ENCODE measurements around the gene LRCH4. TPM values are rescaled to one million over a fixed set of nuclear protein-coding genes. Genes with fewer than 3 reads are reported as not detected.

Gene LRCH4
- total and polyA plus RNA-seq, 11 donors, result 18.5 to 46.6 (median 34.1) TPM

GRCh38 chr7:100591596-100591995 is 5.7 kb upstream of the LRCH4 start:
- intact Hi-C loops (cut with DNase I), result no loop called here
- no peak for ATAC-seq
- Histone ChIP-seq H3K27ac (no peak overlapping the region), H3K4me3 (no peak overlapping the region), H3K36me3 (no peaks in the 10 kb centered on the region), H3K9me3 (no peaks in the 10 kb centered on the region), H3K4me1 (peaks cover 0 to 27% (median 9%) of the 10 kb centered on the region in 12 donors), H3K27me3 (no peaks in the 10 kb centered on the region)
- no peak for TF ChIP-seq POLR2A (IDR thresholded peaks at IDR 0.05)
- TF ChIP-seq, protein P1, sequence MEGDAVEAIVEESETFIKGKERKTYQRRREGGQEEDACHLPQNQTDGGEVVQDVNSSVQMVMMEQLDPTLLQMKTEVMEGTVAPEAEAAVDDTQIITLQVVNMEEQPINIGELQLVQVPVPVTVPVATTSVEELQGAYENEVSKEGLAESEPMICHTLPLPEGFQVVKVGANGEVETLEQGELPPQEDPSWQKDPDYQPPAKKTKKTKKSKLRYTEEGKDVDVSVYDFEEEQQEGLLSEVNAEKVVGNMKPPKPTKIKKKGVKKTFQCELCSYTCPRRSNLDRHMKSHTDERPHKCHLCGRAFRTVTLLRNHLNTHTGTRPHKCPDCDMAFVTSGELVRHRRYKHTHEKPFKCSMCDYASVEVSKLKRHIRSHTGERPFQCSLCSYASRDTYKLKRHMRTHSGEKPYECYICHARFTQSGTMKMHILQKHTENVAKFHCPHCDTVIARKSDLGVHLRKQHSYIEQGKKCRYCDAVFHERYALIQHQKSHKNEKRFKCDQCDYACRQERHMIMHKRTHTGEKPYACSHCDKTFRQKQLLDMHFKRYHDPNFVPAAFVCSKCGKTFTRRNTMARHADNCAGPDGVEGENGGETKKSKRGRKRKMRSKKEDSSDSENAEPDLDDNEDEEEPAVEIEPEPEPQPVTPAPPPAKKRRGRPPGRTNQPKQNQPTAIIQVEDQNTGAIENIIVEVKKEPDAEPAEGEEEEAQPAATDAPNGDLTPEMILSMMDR (IDR thresholded peaks at IDR 0.05), result no peak
- no peak for DNase-seq
- WGBS, 4 donors, result 93 to 97% (median 96%) methylated on average over 17 of the region's 17 CpGs

DNA sequence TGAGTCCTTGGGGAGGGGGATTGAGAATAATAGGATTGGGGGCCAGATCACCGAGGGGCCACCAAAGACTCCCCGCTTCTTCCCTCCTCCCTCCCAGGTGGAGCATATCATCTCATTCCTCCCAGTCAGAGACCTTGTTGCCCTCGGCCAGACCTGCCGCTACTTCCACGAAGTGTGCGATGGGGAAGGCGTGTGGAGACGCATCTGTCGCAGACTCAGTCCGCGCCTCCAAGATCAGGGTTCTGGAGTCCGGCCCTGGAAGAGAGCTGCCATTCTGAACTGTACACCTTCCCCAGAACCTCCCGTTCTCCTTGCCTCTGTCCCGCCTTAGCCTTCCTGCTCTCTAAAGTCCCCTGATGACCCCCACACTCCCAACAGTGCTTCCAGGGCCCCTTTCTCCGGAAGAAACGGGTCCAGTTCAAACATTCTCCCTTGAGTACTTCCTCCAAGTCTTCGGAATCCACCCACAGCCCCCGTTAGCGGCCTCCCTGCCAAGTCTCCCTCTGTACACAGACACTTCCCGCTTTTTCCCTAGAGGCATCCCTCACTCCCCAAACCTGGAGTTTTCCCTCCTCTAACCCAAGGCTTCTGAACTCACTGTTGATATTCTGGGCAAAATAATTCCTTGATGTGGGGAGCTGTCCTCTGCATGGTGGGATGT is 4.3 kb upstream of the LRCH4 start:
- peaks cover under 1 to 30% (median 12%) of the 10 kb centered on the region in 12 donors for H3K4me1 ChIP-seq
- no peaks in the 10 kb centered on the region for H3K36me3 ChIP-seq
- intact Hi-C loops (cut with DNase I), result no loop called here
- H3K27me3 ChIP-seq, result no peaks in the 10 kb centered on the region
- DNase-seq, result peak in 4 of 5 donors; percentile 71 to 76 (median 75)
- H3K4me3 ChIP-seq, result peak overlapping the region in 9 of 12 donors; percentile 15 to 54 (median 42)
- H3K9me3 ChIP-seq, result no peaks in the 10 kb centered on the region
- TF ChIP-seq, protein P1 (IDR thresholded peaks at IDR 0.05), result no peak
- no peak for TF ChIP-seq POLR2A (IDR thresholded peaks at IDR 0.05)
- no peak for ATAC-seq
- WGBS, 4 donors, result 33 to 51% (median 47%) methylated on average over 20 of the region's 20 CpGs
- peak overlapping the region in 11 of 12 donors; percentile 23 to 80 (median 62) for H3K27ac ChIP-seq

- TF ChIP-seq POLR2A (IDR thresholded peaks at IDR 0.05), result no peak
- TF ChIP-seq, protein P1 (IDR thresholded peaks at IDR 0.05), result no peak
- Histone ChIP-seq H3K4me1 (peaks cover 6 to 38% (median 18%) of the 10 kb centered on the region in 12 donors), H3K36me3 (no peaks in the 10 kb centered on the region), H3K9me3 (no peaks in the 10 kb centered on the region), H3K27me3 (no peaks in the 10 kb centered on the region), H3K4me3 (peak overlapping the region in 8 of 12 donors; percentile 26 to 54 (median 44)), H3K27ac (peak overlapping the region in 11 of 12 donors; percentile 23 to 80 (median 62))
- ATAC-seq (no peak), DNase-seq (peak in 1 of 5 donors; percentile 34)
- 40 to 64% (median 59%) methylated on average over 6 to 7 of the region's 7 CpGs for WGBS, 4 donors
- intact Hi-C loops (cut with DNase I), result loop anchor here in 3 of 10 donors (5.0 to 10.0 kb wide), 2 partner anchors 85 to 103 kb away; partner anchors contain the start of genes GNB2 (in 2 of the 3) and GIGYF1 (in 1 of the 3)
Observed at GRCh38 chr7:100589341-100589947, 3.5 kb upstream of the LRCH4 start.

GRCh38 chr7:100588438-100588837 is 2.5 kb upstream of the LRCH4 start:
- peaks cover 6 to 48% (median 27%) of the 10 kb centered on the region in 12 donors for H3K4me1 ChIP-seq
- DNase-seq (no peak), ATAC-seq (no peak)
- no peak overlapping the region for H3K4me3 ChIP-seq
- no peaks in the 10 kb centered on the region for H3K36me3 ChIP-seq
- H3K27me3 ChIP-seq, result no peaks in the 10 kb centered on the region
- WGBS, 4 donors, result 67 to 86% (median 74%) methylated on average over 1 of the region's 1 CpG
- H3K9me3 ChIP-seq, result no peaks in the 10 kb centered on the region
- H3K27ac ChIP-seq, result no peak overlapping the region
- intact Hi-C loops (cut with DNase I), result loop anchor here in 3 of 10 donors (5.0 to 10.0 kb wide), 2 partner anchors 86 to 104 kb away; partner anchors contain the start of genes GNB2 (in 2 of the 3) and GIGYF1 (in 1 of the 3)
- TF ChIP-seq, protein P1 (IDR thresholded peaks at IDR 0.05), result peak in 7 of 12 donors; percentile 13 to 41 (median 30)
- no peak for TF ChIP-seq POLR2A (IDR thresholded peaks at IDR 0.05)

All from heart left ventricle (tissue), 16 donors.